ENCODE measurements around the gene SRPK2. TPM values are rescaled to one million over a fixed set of nuclear protein-coding genes. Genes with fewer than 3 reads are reported as not detected.
"Not testable (repeated sequence)": the region's sequence is repeated elsewhere in the genome, so short reads cannot be mapped to it uniquely, and the experiment has no call there.

Gene SRPK2
- polyA plus RNA-seq, 1 experiment: 10.8 TPM

- CTCF ChIA-PET: no interaction called here
Measured at GRCh38 chr7:105198223-105198622, 190.5 kb downstream of the SRPK2 start.

GRCh38 chr7:105196473-105196872 lies 192.2 kb downstream of the SRPK2 start:
- Histone ChIP-seq H3K4me3 (ENCODE audit: low read depth, low read length) (no peak overlapping the region), H3K36me3 (ENCODE audit: control insufficient read depth, insufficient read depth, low read length) (no peaks in the 10 kb centered on the region; the same call in 1 of the 2 replicates), H3K27me3 (ENCODE audit: control insufficient read depth, insufficient read depth, low read length) (no peaks in the 10 kb centered on the region)
- CTCF ChIA-PET: no interaction called here
- TF ChIP-seq CTCF (IDR thresholded peaks at IDR 0.05; ENCODE audit: insufficient read depth, low read depth, low read length): no peak
- DNase-seq (ENCODE audit: low read depth): no peak
- POLR2A ChIA-PET: no interaction called here

More at GRCh38 chr7:105198223-105198622, 190.5 kb downstream of the SRPK2 start:
- H3K27me3 ChIP-seq (ENCODE audit: control insufficient read depth, insufficient read depth, low read length): no peaks in the 10 kb centered on the region
- DNase-seq (ENCODE audit: low read depth): peak; percentile 54
- H3K36me3 ChIP-seq (ENCODE audit: control insufficient read depth, insufficient read depth, low read length): no peaks in the 10 kb centered on the region; the same call in 1 of the 2 replicates
- H3K4me3 ChIP-seq (ENCODE audit: low read depth, low read length): no peak overlapping the region
- no peak for TF ChIP-seq CTCF (IDR thresholded peaks at IDR 0.05; ENCODE audit: insufficient read depth, low read depth, low read length)
- POLR2A ChIA-PET: no interaction called here

- CTCF ChIA-PET: no interaction called here
Measured at GRCh38 chr7:105195891-105196290, 192.8 kb downstream of the SRPK2 start.

GRCh38 chr7:105194959-105195358 lies 193.8 kb downstream of the SRPK2 start:
- H3K36me3 ChIP-seq (ENCODE audit: control insufficient read depth, insufficient read depth, low read length); POLR2A ChIA-PET; DNase-seq (ENCODE audit: low read depth); H3K27me3 ChIP-seq (ENCODE audit: control insufficient read depth, insufficient read depth, low read length); CTCF ChIA-PET; H3K4me3 ChIP-seq (ENCODE audit: low read depth, low read length): not testable (repeated sequence)

More at GRCh38 chr7:105195891-105196290, 192.8 kb downstream of the SRPK2 start:
- Histone ChIP-seq H3K4me3 (ENCODE audit: low read depth, low read length) (no peak overlapping the region), H3K36me3 (ENCODE audit: control insufficient read depth, insufficient read depth, low read length) (no peaks in the 10 kb centered on the region), H3K27me3 (ENCODE audit: control insufficient read depth, insufficient read depth, low read length) (no peaks in the 10 kb centered on the region)
- POLR2A ChIA-PET: no interaction called here
- DNase-seq (ENCODE audit: low read depth): no peak
- no peak for TF ChIP-seq CTCF (IDR thresholded peaks at IDR 0.05; ENCODE audit: insufficient read depth, low read depth, low read length)

GRCh38 chr7:105191331-105191730 lies 197.4 kb downstream of the SRPK2 start:
- ChIA-PET POLR2A (no interaction called here), CTCF (interaction anchor here (0.8 kb wide), 1 partner anchor 8 kb away, joined by 3 read pairs; no protein-coding TSS in a partner anchor)
- DNase-seq (ENCODE audit: low read depth): no peak
- Histone ChIP-seq H3K4me3 (ENCODE audit: low read depth, low read length) (no peak overlapping the region), H3K27me3 (ENCODE audit: control insufficient read depth, insufficient read depth, low read length) (no peaks in the 10 kb centered on the region), H3K36me3 (ENCODE audit: control insufficient read depth, insufficient read depth, low read length) (peaks cover 2% of the 10 kb centered on the region)
- TF ChIP-seq CTCF (IDR thresholded peaks at IDR 0.05; ENCODE audit: insufficient read depth, low read depth, low read length): no peak

GRCh38 chr7:105189859-105190492 lies 198.7 kb downstream of the SRPK2 start:
- Histone ChIP-seq H3K27me3 (ENCODE audit: control insufficient read depth, insufficient read depth, low read length) (no peaks in the 10 kb centered on the region), H3K4me3 (ENCODE audit: low read depth, low read length) (no peak overlapping the region), H3K36me3 (ENCODE audit: control insufficient read depth, insufficient read depth, low read length) (peaks cover 2% of the 10 kb centered on the region)
- TF ChIP-seq CTCF (IDR thresholded peaks at IDR 0.05; ENCODE audit: insufficient read depth, low read depth, low read length): no peak
- ChIA-PET POLR2A (no interaction called here), CTCF (no interaction called here)
- DNase-seq (ENCODE audit: low read depth): no peak
